Activated CD4-positive, alpha-beta T cell treated with anti-CD3 and anti-CD28 coated beads for 36 hours (primary cell): ENCODE data around the gene LBR. TPM values are rescaled to one million over a fixed set of nuclear protein-coding genes. Genes with fewer than 3 reads are reported as not detected.
A peak's percentile ranks its signal among the peaks of the same experiment; 100 is the strongest.

Experiments used
- ATAC-seq: fragments of 200-7000 bp; cut with Tn5 transposase; one replicate; pipeline ENCODE4 v1.10.0; 2021; ENCODE audit warnings: mild to moderate bottlenecking, moderate library complexity
- CTCF ChIA-PET: fragments of 350-600 bp; sonication (Branson Sonifier 250); formaldehyde crosslinking; loops from one replicate; lab custom pipeline; 2021; ENCODE audit warnings: antibody characterized with exemption; lab: Charles Lee
- POLR2A ChIA-PET: fragments of 350-600 bp; sonication (Branson Sonifier 250); formaldehyde crosslinking; loops from one replicate; lab custom pipeline; 2021; ENCODE audit warnings: antibody characterized with exemption, inconsistent platforms; lab: Charles Lee
- DNase-seq: peaks from one replicate; pipeline ENCODE4 v3.0.0-alpha.2; 2020
- H3K27ac Mint-ChIP-seq: one replicate; pipeline ENCODE4 v1.8.0; 2021; ENCODE audit warnings: mixed read lengths
- H3K27me3 Mint-ChIP-seq: one replicate; pipeline ENCODE4 v1.8.0; 2021; ENCODE audit warnings: mixed read lengths
- H3K36me3 Mint-ChIP-seq: one replicate; pipeline ENCODE4 v1.8.0; 2021; ENCODE audit warnings: low read depth, mixed read lengths
- H3K4me1 Mint-ChIP-seq: one replicate; pipeline ENCODE4 v1.8.0; 2021; ENCODE audit warnings: mixed read lengths
- H3K4me3 Mint-ChIP-seq: one replicate; pipeline ENCODE4 v1.8.0; 2021; ENCODE audit warnings: mild to moderate bottlenecking, moderate library complexity, mixed read lengths
- H3K9me3 Mint-ChIP-seq: one replicate; pipeline ENCODE4 v1.8.0; 2021; ENCODE audit warnings: low read depth, mixed read lengths
- intact Hi-C, 2 experiments: fragments of 100-400 bp; cut with DNase I in 1 of 2; cut with micrococcal nuclease in 1 of 2; formaldehyde crosslinking; loops; one replicate each; pipeline versions ENCODE4 v1.14.2 to v1.15.1; 2022 to 2024; cut with DNase I, micrococcal nuclease
- total RNA-seq, 2 experiments: library from RNA; stranded (reverse); gene quantifications; one replicate each; pipeline ENCODE4 v1.2.3, GENCODE V29; 2021

LBR gene
- total RNA-seq, 2 experiments from 2014 or later, result 136 to 194 TPM

DNA sequence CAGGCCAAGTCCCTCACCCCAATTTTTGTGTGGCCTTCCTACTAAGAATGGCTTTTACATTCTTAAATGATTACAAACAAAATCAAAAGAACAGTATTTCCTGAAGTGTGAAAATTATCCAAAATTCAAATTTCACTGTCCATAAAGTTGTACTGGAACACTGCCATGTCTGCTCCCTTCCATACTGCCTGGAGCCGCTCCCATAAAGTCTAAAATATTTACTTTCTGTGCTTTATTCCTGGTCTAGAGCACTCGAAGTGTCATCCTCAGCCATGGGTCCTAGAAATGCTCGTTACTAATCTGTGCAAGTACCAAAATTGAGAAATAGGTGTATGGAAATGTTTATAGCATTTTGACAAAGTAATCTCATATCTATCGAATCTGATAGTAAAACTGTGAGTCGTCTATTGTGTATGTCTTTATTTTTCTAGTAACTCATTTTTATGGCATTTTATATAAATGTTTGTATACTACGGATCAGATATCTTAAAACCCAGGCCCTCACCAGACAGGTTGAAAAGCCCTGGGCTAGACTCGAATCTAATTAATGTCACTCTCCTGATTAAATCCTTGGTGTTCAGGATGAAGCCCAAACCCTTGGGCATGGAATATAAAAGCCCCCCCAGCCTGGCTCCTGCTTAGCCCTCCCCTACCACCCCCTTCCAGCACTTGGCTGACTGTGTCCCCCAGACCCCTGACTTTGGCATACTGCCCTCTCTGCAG is 4.9 kb downstream of the LBR start:
- H3K27me3 Mint-ChIP-seq, result no peaks in the 10 kb centered on the region
- peaks cover 48% of the 10 kb centered on the region for H3K4me1 Mint-ChIP-seq
- H3K9me3 Mint-ChIP-seq, result no peaks in the 10 kb centered on the region
- POLR2A ChIA-PET, result interaction anchor here (0.6 kb wide), 1 partner anchor 11 kb away, joined by 4 read pairs; no protein-coding TSS in a partner anchor
- CTCF ChIA-PET, result interaction anchor here (0.6 to 0.9 kb wide), 2 partner anchors 30 to 52 kb away, joined by 3 read pairs; no protein-coding TSS in a partner anchor
- intact Hi-C loops, result loop anchor here in 1 of 2 experiments (10.0 kb wide), 1 partner anchor 988 kb away; the partner anchor contains the start of gene WDR26
- ATAC-seq (no peak), DNase-seq (no peak)
- no peak overlapping the region for H3K4me3 Mint-ChIP-seq
- peak overlapping the region; percentile 60 for H3K27ac Mint-ChIP-seq
- H3K36me3 Mint-ChIP-seq, result peaks cover 44% of the 10 kb centered on the region

- peaks cover 48% of the 10 kb centered on the region for H3K36me3 Mint-ChIP-seq
- no peaks in the 10 kb centered on the region for H3K27me3 Mint-ChIP-seq
- H3K27ac Mint-ChIP-seq, result no peak overlapping the region
- intact Hi-C loops, result loop anchor here in 1 of 2 experiments (10.0 kb wide), 1 partner anchor 987 kb away; the partner anchor contains the start of gene WDR26
- H3K4me3 Mint-ChIP-seq, result no peak overlapping the region
- ChIA-PET CTCF (interaction anchor here (0.6 to 0.9 kb wide), 2 partner anchors 31 to 52 kb away, joined by 3 read pairs; no protein-coding TSS in a partner anchor), POLR2A (no interaction called here)
- DNase-seq (no peak), ATAC-seq (no peak)
- H3K4me1 Mint-ChIP-seq, result peaks cover 48% of the 10 kb centered on the region
- H3K9me3 Mint-ChIP-seq, result no peaks in the 10 kb centered on the region
These were observed 5.7 kb downstream of the LBR start for GRCh38 chr1:225422031-225422605.

GRCh38 chr1:225418598-225418997 is 9.2 kb downstream of the LBR start:
- intact Hi-C loops, result no loop called here
- H3K4me3 Mint-ChIP-seq, result no peak overlapping the region
- no peaks in the 10 kb centered on the region for H3K27me3 Mint-ChIP-seq
- H3K27ac Mint-ChIP-seq, result no peak overlapping the region
- POLR2A ChIA-PET, result interaction anchor here (0.6 kb wide), 1 partner anchor 136 kb away, joined by 3 read pairs; no protein-coding TSS in a partner anchor
- no peaks in the 10 kb centered on the region for H3K9me3 Mint-ChIP-seq
- CTCF ChIA-PET, result interaction anchor here (1.3 kb wide), 1 partner anchor 10 kb away, joined by 4 read pairs; no protein-coding TSS in a partner anchor
- ATAC-seq, result no peak
- H3K36me3 Mint-ChIP-seq, result peaks cover 66% of the 10 kb centered on the region
- peaks cover 20% of the 10 kb centered on the region for H3K4me1 Mint-ChIP-seq
- no peak for DNase-seq

GRCh38 chr1:225418059-225418458 is 9.8 kb downstream of the LBR start:
- H3K9me3 Mint-ChIP-seq, result no peaks in the 10 kb centered on the region
- H3K27me3 Mint-ChIP-seq, result no peaks in the 10 kb centered on the region
- peaks cover 64% of the 10 kb centered on the region for H3K36me3 Mint-ChIP-seq
- ChIA-PET POLR2A (interaction anchor here (0.6 kb wide), 1 partner anchor 136 kb away, joined by 3 read pairs; no protein-coding TSS in a partner anchor), CTCF (interaction anchor here (1.3 kb wide), 1 partner anchor 9 kb away, joined by 4 read pairs; no protein-coding TSS in a partner anchor)
- DNase-seq (no peak), ATAC-seq (no peak)
- H3K4me3 Mint-ChIP-seq, result no peak overlapping the region
- H3K27ac Mint-ChIP-seq, result no peak overlapping the region
- intact Hi-C loops, result no loop called here
- H3K4me1 Mint-ChIP-seq, result peaks cover 15% of the 10 kb centered on the region

GRCh38 chr1:225415967-225416745 is 11.7 kb downstream of the LBR start:
- ChIA-PET CTCF (interaction anchor here (0.6 to 1.4 kb wide), 4 partner anchors 11 to 570 kb away, joined by 3 to 4 read pairs (median 3); no protein-coding TSS in a partner anchor), POLR2A (no interaction called here)
- Mint-ChIP-seq H3K27ac (no peak overlapping the region), H3K27me3 (no peaks in the 10 kb centered on the region), H3K4me1 (peaks cover 3% of the 10 kb centered on the region), H3K36me3 (peaks cover 66% of the 10 kb centered on the region), H3K9me3 (no peaks in the 10 kb centered on the region), H3K4me3 (no peak overlapping the region)
- DNase-seq, result no peak
- intact Hi-C loops, result no loop called here
- no peak for ATAC-seq

DNA sequence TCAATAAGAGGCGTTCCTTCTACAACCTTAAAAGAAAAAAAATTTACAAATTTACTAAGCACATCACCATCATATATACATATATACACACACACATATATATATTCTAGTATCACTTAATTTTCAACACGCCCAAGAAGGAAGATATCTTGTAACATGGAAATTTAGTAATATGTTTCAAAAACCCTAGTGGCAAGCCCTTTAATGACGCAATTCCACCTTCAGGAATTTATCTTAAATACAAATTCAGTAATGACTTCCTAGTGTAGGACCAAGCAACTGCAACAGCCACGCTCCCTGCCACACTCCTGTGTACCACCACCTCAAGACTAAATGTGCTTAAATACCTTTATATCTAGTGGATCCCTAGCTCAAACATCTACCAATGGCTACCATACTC is 12.5 kb downstream of the LBR start:
- peaks cover 65% of the 10 kb centered on the region for H3K36me3 Mint-ChIP-seq
- ChIA-PET POLR2A (no interaction called here), CTCF (interaction anchor here (0.6 to 1.4 kb wide), 3 partner anchors 12 to 571 kb away, joined by 3 to 4 read pairs (median 3); no protein-coding TSS in a partner anchor)
- no peaks in the 10 kb centered on the region for H3K9me3 Mint-ChIP-seq
- H3K4me3 Mint-ChIP-seq, result no peak overlapping the region
- no peak for ATAC-seq
- DNase-seq, result no peak
- peaks cover 2% of the 10 kb centered on the region for H3K4me1 Mint-ChIP-seq
- no peaks in the 10 kb centered on the region for H3K27me3 Mint-ChIP-seq
- H3K27ac Mint-ChIP-seq, result peak overlapping the region; percentile 51
- intact Hi-C loops, result no loop called here

- no peaks in the 10 kb centered on the region for H3K4me1 Mint-ChIP-seq
- ChIA-PET POLR2A (no interaction called here), CTCF (interaction anchor here (0.7 to 1.1 kb wide), 3 partner anchors 12 to 767 kb away, joined by 3 read pairs; no protein-coding TSS in a partner anchor)
- peaks cover 67% of the 10 kb centered on the region for H3K36me3 Mint-ChIP-seq
- H3K27ac Mint-ChIP-seq, result no peak overlapping the region
- no peak for ATAC-seq
- no peak for DNase-seq
- no peaks in the 10 kb centered on the region for H3K27me3 Mint-ChIP-seq
- H3K9me3 Mint-ChIP-seq, result no peaks in the 10 kb centered on the region
- H3K4me3 Mint-ChIP-seq, result no peak overlapping the region
- intact Hi-C loops, result no loop called here
These were observed 14.0 kb downstream of the LBR start for GRCh38 chr1:225413708-225414375.

DNA sequence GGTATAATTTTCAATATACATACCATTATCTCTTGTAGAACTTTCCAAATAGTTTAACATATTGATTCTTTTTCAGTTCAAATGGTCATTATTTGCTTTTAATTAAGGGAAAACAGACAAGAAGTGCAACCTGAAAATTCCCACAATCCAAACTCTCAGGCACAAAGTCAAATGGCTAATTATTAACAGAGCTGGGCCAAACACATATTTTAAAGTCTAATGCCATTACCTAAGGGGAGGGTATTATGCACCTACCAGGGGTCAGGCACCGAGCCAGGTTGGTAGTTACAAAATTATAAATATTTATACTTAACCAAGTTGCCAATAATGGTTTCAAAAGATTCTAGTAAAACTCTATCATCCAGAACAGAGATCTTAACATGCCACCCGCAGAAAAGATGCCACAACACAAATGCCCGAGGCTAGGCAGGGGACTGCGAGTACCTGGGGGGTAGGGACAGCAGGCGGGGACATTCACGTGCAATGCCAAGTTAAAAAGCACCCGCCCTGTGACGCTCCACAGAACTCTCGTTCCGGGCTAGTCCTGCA is 15.0 kb downstream of the LBR start:
- ChIA-PET CTCF (interaction anchor here (1.0 to 1.1 kb wide), 2 partner anchors 11 to 13 kb away, joined by 3 read pairs; no protein-coding TSS in a partner anchor), POLR2A (no interaction called here)
- H3K27ac Mint-ChIP-seq, result no peak overlapping the region
- no peak for DNase-seq
- no peaks in the 10 kb centered on the region for H3K27me3 Mint-ChIP-seq
- no peak overlapping the region for H3K4me3 Mint-ChIP-seq
- peaks cover 65% of the 10 kb centered on the region for H3K36me3 Mint-ChIP-seq
- H3K4me1 Mint-ChIP-seq, result no peaks in the 10 kb centered on the region
- intact Hi-C loops, result no loop called here
- no peaks in the 10 kb centered on the region for H3K9me3 Mint-ChIP-seq
- ATAC-seq, result no peak

DNA sequence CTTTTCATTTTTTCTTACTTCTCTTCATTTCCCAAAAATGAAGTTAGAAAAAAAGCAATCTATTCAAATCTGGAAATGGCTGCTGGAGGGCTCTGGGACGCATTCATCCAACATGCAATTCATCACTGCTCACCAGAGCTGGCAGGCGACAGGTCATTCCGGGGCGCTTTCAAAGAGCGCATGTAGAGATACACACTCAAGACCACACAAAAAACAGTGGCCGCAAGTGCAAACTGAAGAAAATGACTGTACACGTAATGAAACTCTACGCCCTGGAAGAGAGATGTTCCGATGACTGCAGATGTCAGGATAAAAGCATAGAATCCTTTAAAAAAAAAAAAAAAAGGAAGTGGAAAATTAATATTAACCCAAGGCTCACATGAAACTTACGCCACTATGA is 15.5 kb downstream of the LBR start:
- CTCF ChIA-PET, result interaction anchor here (1.1 kb wide), 1 partner anchor 13 kb away, joined by 3 read pairs; no protein-coding TSS in a partner anchor
- Mint-ChIP-seq H3K9me3 (no peaks in the 10 kb centered on the region), H3K4me1 (no peaks in the 10 kb centered on the region), H3K27ac (no peak overlapping the region), H3K36me3 (peaks cover 61% of the 10 kb centered on the region), H3K4me3 (no peak overlapping the region), H3K27me3 (no peaks in the 10 kb centered on the region)
- POLR2A ChIA-PET, result interaction anchor here (0.6 kb wide), 1 partner anchor 11 kb away, joined by 4 read pairs; no protein-coding TSS in a partner anchor
- no peak for DNase-seq
- intact Hi-C loops, result no loop called here
- no peak for ATAC-seq

GRCh38 chr1:225410036-225410435 is 17.8 kb downstream of the LBR start:
- intact Hi-C loops, result no loop called here
- ChIA-PET CTCF (interaction anchor here (1.0 to 1.2 kb wide), 2 partner anchors 10 to 91 kb away, joined by 3 to 4 read pairs; no protein-coding TSS in a partner anchor), POLR2A (no interaction called here)

More at GRCh38 chr1:225410036-225410435, 17.8 kb downstream of the LBR start:
- Mint-ChIP-seq H3K36me3 (peaks cover 49% of the 10 kb centered on the region), H3K4me3 (no peak overlapping the region), H3K4me1 (no peaks in the 10 kb centered on the region), H3K27ac (no peak overlapping the region), H3K9me3 (no peaks in the 10 kb centered on the region), H3K27me3 (no peaks in the 10 kb centered on the region)
- no peak for ATAC-seq
- DNase-seq, result no peak
